ENCODE data around the gene MEIKIN. TPM values are rescaled to one million over a fixed set of nuclear protein-coding genes. Genes with fewer than 3 reads are reported as not detected.

Gene MEIKIN
- total and polyA plus RNA-seq, 2 of the 13 experiments (the other 11 are each of a cell fraction or from before 2014, with no cell fraction given): not detected

DNA sequence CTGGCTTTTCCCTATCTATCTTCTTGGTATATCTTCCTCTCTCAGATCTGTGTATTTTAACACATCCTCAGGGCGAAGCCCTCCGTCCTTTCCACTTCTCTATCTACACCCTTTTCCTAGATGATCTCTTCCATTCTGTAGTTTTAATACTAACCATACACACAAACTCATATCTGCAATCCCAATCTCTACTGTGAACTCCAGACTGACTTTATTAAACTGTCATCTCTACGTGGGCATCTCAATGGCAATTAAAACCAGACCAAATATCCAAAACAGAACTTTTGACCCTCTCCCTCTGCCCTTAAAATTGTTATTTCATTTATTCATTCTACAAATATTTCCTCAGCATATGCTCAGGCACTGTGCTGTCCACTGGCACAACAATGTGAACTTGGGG, 155.7 kb downstream of the MEIKIN start (continued):
- TF ChIP-seq, protein P1, sequence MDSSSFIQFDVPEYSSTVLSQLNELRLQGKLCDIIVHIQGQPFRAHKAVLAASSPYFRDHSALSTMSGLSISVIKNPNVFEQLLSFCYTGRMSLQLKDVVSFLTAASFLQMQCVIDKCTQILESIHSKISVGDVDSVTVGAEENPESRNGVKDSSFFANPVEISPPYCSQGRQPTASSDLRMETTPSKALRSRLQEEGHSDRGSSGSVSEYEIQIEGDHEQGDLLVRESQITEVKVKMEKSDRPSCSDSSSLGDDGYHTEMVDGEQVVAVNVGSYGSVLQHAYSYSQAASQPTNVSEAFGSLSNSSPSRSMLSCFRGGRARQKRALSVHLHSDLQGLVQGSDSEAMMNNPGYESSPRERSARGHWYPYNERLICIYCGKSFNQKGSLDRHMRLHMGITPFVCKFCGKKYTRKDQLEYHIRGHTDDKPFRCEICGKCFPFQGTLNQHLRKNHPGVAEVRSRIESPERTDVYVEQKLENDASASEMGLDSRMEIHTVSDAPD (CRISPR knock-in tag; IDR thresholded peaks at IDR 0.05): no peak
- TF ChIP-seq, protein P2, sequence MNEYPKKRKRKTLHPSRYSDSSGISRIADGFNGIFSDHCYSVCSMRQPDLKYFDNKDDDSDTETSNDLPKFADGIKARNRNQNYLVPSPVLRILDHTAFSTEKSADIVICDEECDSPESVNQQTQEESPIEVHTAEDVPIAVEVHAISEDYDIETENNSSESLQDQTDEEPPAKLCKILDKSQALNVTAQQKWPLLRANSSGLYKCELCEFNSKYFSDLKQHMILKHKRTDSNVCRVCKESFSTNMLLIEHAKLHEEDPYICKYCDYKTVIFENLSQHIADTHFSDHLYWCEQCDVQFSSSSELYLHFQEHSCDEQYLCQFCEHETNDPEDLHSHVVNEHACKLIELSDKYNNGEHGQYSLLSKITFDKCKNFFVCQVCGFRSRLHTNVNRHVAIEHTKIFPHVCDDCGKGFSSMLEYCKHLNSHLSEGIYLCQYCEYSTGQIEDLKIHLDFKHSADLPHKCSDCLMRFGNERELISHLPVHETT (CRISPR knock-in tag; conservative IDR thresholded peaks at IDR 0.05): no peak
- no peak for TF ChIP-seq CREB1 (IDR thresholded peaks at IDR 0.05)
- no peak for TF ChIP-seq CREB1 (CRISPR knock-in tag; IDR thresholded peaks at IDR 0.05)
- TF ChIP-seq ZNF775 (CRISPR knock-in tag; IDR thresholded peaks at IDR 0.05; ENCODE audit: borderline replicate concordance): no peak
- no peak for TF ChIP-seq KDM3A (CRISPR knock-in tag; IDR thresholded peaks at IDR 0.05; ENCODE audit: low read depth)
- TF ChIP-seq SATB2 (CRISPR knock-in tag; IDR thresholded peaks at IDR 0.05): no peak
- TF ChIP-seq RARA (CRISPR knock-in tag; IDR thresholded peaks at IDR 0.05): no peak
- TF ChIP-seq RFXAP (CRISPR knock-in tag; IDR thresholded peaks at IDR 0.05; ENCODE audit: borderline replicate concordance): no peak

DNA sequence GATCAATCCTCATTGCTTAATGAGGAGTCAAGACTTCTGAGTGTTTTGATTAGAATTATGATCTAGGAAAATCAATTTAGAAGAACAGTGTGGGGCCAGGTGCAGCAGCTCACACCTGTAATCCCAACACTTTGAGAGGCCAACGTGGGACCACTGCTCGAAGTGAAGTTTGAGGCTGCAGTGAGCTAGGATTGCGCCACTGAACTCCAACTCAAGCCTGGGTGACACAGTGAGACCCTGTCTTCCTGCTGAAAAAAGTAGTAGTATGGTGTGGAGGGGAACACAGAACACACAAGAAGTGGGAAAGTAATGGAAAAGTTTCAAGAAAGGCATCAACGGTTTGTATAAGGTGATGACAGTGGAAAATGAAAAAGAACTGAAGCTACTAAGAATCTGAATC, 157.7 kb downstream of the MEIKIN start:
- peaks cover 48% of the 10 kb centered on the region for H4K20me1 ChIP-seq (ENCODE audit: insufficient read depth, low read length)
- POLR2A ChIA-PET: interaction anchor here (2.8 kb wide), 1 partner anchor 10 kb away, joined by 16 read pairs; the partner anchor contains the start of gene FNIP1
- no peaks in the 10 kb centered on the region for H3K27me3 ChIP-seq (ENCODE audit: control insufficient read depth in 1 of 2, insufficient read depth in 2 of 2, low read length in 2 of 2)
- TF ChIP-seq RBM22 (optimal IDR thresholded peaks at IDR 0.05; ENCODE audit: low read length): peak; percentile 44
- TF ChIP-seq, protein P3, sequence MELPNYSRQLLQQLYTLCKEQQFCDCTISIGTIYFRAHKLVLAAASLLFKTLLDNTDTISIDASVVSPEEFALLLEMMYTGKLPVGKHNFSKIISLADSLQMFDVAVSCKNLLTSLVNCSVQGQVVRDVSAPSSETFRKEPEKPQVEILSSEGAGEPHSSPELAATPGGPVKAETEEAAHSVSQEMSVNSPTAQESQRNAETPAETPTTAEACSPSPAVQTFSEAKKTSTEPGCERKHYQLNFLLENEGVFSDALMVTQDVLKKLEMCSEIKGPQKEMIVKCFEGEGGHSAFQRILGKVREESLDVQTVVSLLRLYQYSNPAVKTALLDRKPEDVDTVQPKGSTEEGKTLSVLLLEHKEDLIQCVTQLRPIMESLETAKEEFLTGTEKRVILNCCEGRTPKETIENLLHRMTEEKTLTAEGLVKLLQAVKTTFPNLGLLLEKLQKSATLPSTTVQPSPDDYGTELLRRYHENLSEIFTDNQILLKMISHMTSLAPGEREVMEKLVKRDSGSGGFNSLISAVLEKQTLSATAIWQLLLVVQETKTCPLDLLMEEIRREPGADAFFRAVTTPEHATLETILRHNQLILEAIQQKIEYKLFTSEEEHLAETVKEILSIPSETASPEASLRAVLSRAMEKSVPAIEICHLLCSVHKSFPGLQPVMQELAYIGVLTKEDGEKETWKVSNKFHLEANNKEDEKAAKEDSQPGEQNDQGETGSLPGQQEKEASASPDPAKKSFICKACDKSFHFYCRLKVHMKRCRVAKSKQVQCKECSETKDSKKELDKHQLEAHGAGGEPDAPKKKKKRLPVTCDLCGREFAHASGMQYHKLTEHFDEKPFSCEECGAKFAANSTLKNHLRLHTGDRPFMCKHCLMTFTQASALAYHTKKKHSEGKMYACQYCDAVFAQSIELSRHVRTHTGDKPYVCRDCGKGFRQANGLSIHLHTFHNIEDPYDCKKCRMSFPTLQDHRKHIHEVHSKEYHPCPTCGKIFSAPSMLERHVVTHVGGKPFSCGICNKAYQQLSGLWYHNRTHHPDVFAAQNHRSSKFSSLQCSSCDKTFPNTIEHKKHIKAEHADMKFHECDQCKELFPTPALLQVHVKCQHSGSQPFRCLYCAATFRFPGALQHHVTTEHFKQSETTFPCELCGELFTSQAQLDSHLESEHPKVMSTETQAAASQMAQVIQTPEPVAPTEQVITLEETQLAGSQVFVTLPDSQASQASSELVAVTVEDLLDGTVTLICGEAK (IDR thresholded peaks at IDR 0.05): no peak
- TF ChIP-seq, protein P3 (CRISPR knock-in tag; IDR thresholded peaks at IDR 0.05): no peak
- no peak for TF ChIP-seq MTF1 (CRISPR knock-in tag; IDR thresholded peaks at IDR 0.05)
- TF ChIP-seq ZNF709 (CRISPR knock-in tag; IDR thresholded peaks at IDR 0.05): no peak

More for the DNA sequence above, 157.7 kb downstream of the MEIKIN start:
- Histone ChIP-seq H3K9me3 (ENCODE audit: low read length) (no peaks in the 10 kb centered on the region), H2AFZ (ENCODE audit: low read length) (no peak overlapping the region), H3K36me3 (replicated peaks in 1 of 2; ENCODE audit: control insufficient read depth in 1 of 2, insufficient read depth in 2 of 2, low read length in 2 of 2) (no peaks in the 10 kb centered on the region), H3K4me3 (replicated peaks in 1 of 3; ENCODE audit: insufficient read depth in 1 of 3, low read depth in 2 of 3, low read length in 3 of 3) (no peak overlapping the region), H3K79me2 (ENCODE audit: insufficient read depth, low read length) (peaks cover 89% of the 10 kb centered on the region), H3K9ac (ENCODE audit: insufficient read depth, low read depth, low read length) (no peak overlapping the region), H3K4me2 (ENCODE audit: low read depth, low read length) (peak overlapping the region; percentile 13), H3K27ac (ENCODE audit: extremely low read length, insufficient read depth, low read length) (no peak overlapping the region), H3K4me1 (ENCODE audit: insufficient read depth, low read length) (peaks cover 34% of the 10 kb centered on the region)
- 88% methylated on average over 4 of the region's 4 CpGs for WGBS (ENCODE audit: low lambda C conversion rate)
- FAIRE-seq: no peak
- DNase-seq (ENCODE audit: low spot score): peak; percentile 11
- intact Hi-C loops (cut with micrococcal nuclease; ENCODE audit: unreplicated experiment): no loop called here
- peak; percentile 72 for ATAC-seq
- in situ Hi-C loops (cut with HindIII; ENCODE audit: extremely low pct_ligation_motif_present, low pct_unique_long_range_greater_than_20kb): no loop called here
- no TSS peak for BruUV-seq (replicated peaks)
- CTCF ChIA-PET (ENCODE audit: low intra/inter-chr PET ratio, low total read pairs): no interaction called here
